Breast epithelium (tissue), 4 donors: Measurements from ENCODE around the gene PHACTR1. TPM values are rescaled to one million over a fixed set of nuclear protein-coding genes. Genes with fewer than 3 reads are reported as not detected.

Experiments
- DNase-seq, 2 donors: peaks; one replicate each; pipeline ENCODE4 v3.0.0-alpha.2; 2019; ENCODE audit warnings: low spot score in 2 of 2
- H3K27ac ChIP-seq, 2 donors: fragments of 200-600 bp; sonication (generic) in 1 of 2; one replicate each; pipeline ENCODE4 v1.5.1; 2016 to 2019; ENCODE audit warnings: mild to moderate bottlenecking in 1 of 2
- H3K27me3 ChIP-seq, 2 donors: fragments of 200-600 bp; sonication (generic) in 1 of 2; one replicate each; pipeline versions ENCODE4 v1.5.1 to v1.6.0; 2017 to 2019; ENCODE audit warnings: control low read depth in 1 of 2, mild to moderate bottlenecking in 1 of 2
- H3K36me3 ChIP-seq: fragments of 200-600 bp; one replicate; pipeline ENCODE4 v1.5.1; 2019
- H3K4me1 ChIP-seq, 2 donors: fragments of 200-600 bp; sonication (generic); one replicate each; pipeline ENCODE4 v1.5.1; 2016 to 2019; ENCODE audit warnings: control low read depth in 1 of 2
- H3K4me3 ChIP-seq, 3 donors: fragments of 200-600 bp; sonication (generic); 1 replicate in 2 of 3; 2 replicates in 1 of 3; pipeline ENCODE4 v1.5.1; 2016 to 2019; ENCODE audit warnings: mild to moderate bottlenecking in 3 of 3, moderate library complexity in 2 of 3
- H3K9me3 ChIP-seq, 2 donors: fragments of 200-600 bp; sonication (generic) in 1 of 2; one replicate each; pipeline ENCODE4 v1.5.1; 2016 to 2019; ENCODE audit warnings: control low read depth in 1 of 2
- CTCF ChIP-seq, 3 donors: fragments of 450-650 bp; IDR thresholded peaks; one replicate each; pipeline ENCODE4 v1.5.1; 2016 to 2017; ENCODE audit warnings: antibody characterized with exemption in 3 of 3, mild to moderate bottlenecking in 3 of 3, moderate library complexity in 3 of 3
- POLR2A ChIP-seq: fragments of 450-650 bp; IDR thresholded peaks from one replicate; pipeline ENCODE4 v1.6.1; 2016; ENCODE audit warnings: antibody characterized with exemption, mild to moderate bottlenecking, moderate library complexity
- POLR2AphosphoS5 ChIP-seq, 3 donors: sonication (generic); formaldehyde crosslinking; IDR thresholded peaks; one replicate each; pipeline ENCODE4 v1.6.1; 2017; ENCODE audit warnings: antibody characterized with exemption in 3 of 3
- intact Hi-C: fragments of 100-400 bp; cut with DNase I; formaldehyde crosslinking; loops from one replicate; pipeline ENCODE4 v1.15.1; 2023; ENCODE audit warnings: low total_unique reads
- total RNA-seq, 3 donors: library from RNA; depleted of rRNA; stranded (reverse); fragments of >200 nt; gene quantifications; one replicate each; pipeline ENCODE4 v1.1.0, GENCODE V29; 2016

PHACTR1 gene
- total RNA-seq, 3 donors from 2014 or later, result 4.1 to 5.6 (median 4.6) TPM

- no peak for DNase-seq
- Histone ChIP-seq H3K36me3 (no peaks in the 10 kb centered on the region), H3K27ac (no peak overlapping the region), H3K27me3 (no peaks in the 10 kb centered on the region), H3K9me3 (peaks cover 11% of the 10 kb centered on the region in 2 donors), H3K4me1 (no peaks in the 10 kb centered on the region), H3K4me3 (no peak overlapping the region)
- intact Hi-C loops, result no loop called here
- no peak for TF ChIP-seq CTCF (IDR thresholded peaks at IDR 0.05)
- TF ChIP-seq POLR2AphosphoS5 (IDR thresholded peaks at IDR 0.05), result no peak
- TF ChIP-seq POLR2A, result no peak
Observed at GRCh38 chr6:13259393-13259792, 542.8 kb downstream of the PHACTR1 start.

GRCh38 chr6:13260101-13260598 is 543.6 kb downstream of the PHACTR1 start:
- TF ChIP-seq POLR2A (no peak), POLR2AphosphoS5 (IDR thresholded peaks at IDR 0.05) (no peak), CTCF (IDR thresholded peaks at IDR 0.05) (no peak)
- Histone ChIP-seq H3K9me3 (peaks cover 11% of the 10 kb centered on the region in 2 donors), H3K36me3 (no peaks in the 10 kb centered on the region), H3K27me3 (no peaks in the 10 kb centered on the region), H3K4me3 (no peak overlapping the region), H3K4me1 (no peaks in the 10 kb centered on the region), H3K27ac (no peak overlapping the region)
- DNase-seq, result no peak
- intact Hi-C loops, result no loop called here

- no peaks in the 10 kb centered on the region for H3K36me3 ChIP-seq
- intact Hi-C loops, result no loop called here
- no peaks in the 10 kb centered on the region for H3K4me1 ChIP-seq
- no peaks in the 10 kb centered on the region for H3K27me3 ChIP-seq
- peaks cover 8 to 11% of the 10 kb centered on the region in 2 donors for H3K9me3 ChIP-seq
- H3K27ac ChIP-seq, result no peak overlapping the region
- DNase-seq, result no peak
- no peak for TF ChIP-seq POLR2AphosphoS5 (IDR thresholded peaks at IDR 0.05)
- TF ChIP-seq CTCF (IDR thresholded peaks at IDR 0.05), result no peak
- TF ChIP-seq POLR2A, result no peak
- no peak overlapping the region for H3K4me3 ChIP-seq
Observed at GRCh38 chr6:13260831-13261230, 544.3 kb downstream of the PHACTR1 start.

GRCh38 chr6:13261464-13261994 is 545.0 kb downstream of the PHACTR1 start:
- intact Hi-C loops, result no loop called here
- H3K36me3 ChIP-seq, result no peaks in the 10 kb centered on the region
- H3K9me3 ChIP-seq, result peaks cover under 1 to 7% of the 10 kb centered on the region in 2 donors
- H3K4me3 ChIP-seq, result no peak overlapping the region
- DNase-seq, result no peak
- no peak overlapping the region for H3K27ac ChIP-seq
- no peak for TF ChIP-seq CTCF (IDR thresholded peaks at IDR 0.05)
- TF ChIP-seq POLR2A, result no peak
- no peak for TF ChIP-seq POLR2AphosphoS5 (IDR thresholded peaks at IDR 0.05)
- no peaks in the 10 kb centered on the region for H3K4me1 ChIP-seq
- no peaks in the 10 kb centered on the region for H3K27me3 ChIP-seq

- Histone ChIP-seq H3K27me3 (no peaks in the 10 kb centered on the region), H3K4me3 (no peak overlapping the region), H3K36me3 (no peaks in the 10 kb centered on the region), H3K27ac (no peak overlapping the region), H3K4me1 (no peaks in the 10 kb centered on the region), H3K9me3 (no peaks in the 10 kb centered on the region)
- intact Hi-C loops, result no loop called here
- TF ChIP-seq POLR2A (no peak), CTCF (IDR thresholded peaks at IDR 0.05) (no peak), POLR2AphosphoS5 (IDR thresholded peaks at IDR 0.05) (no peak)
- DNase-seq, result no peak
Observed at GRCh38 chr6:13262302-13263230, 546.0 kb downstream of the PHACTR1 start.
